HG02798 (cell line): Measurements from ENCODE around the gene MAGEB4.

Source experiments
- ATAC-seq: cut with Tn5 transposase; IDR thresholded peaks from one replicate; pipeline ENCODE4 v1.9.1; 2021; ENCODE audit warnings: mild to moderate bottlenecking; ENCODE audit not compliant: unreplicated experiment, poor library complexity

MAGEB4 gene

DNA sequence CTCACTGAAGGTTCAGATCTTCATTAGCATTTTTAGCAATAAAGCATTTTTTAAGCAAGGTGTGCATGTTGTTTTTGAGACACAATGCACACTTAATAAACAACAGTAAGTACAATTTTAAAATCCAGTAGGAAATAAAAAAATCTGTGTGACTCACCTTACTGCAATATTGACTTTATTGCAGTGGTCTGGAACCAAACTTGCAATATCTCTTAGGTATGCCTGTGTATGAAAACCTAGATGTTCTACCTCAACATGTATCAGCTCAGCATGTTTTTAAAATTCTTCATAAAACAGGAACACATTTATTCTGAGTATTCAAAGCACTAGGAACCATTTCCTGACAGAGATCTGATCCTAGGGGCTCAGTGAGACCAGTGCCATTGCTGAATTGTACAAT, 40.7 kb downstream of the MAGEB4 start:
- ATAC-seq = no peak

DNA sequence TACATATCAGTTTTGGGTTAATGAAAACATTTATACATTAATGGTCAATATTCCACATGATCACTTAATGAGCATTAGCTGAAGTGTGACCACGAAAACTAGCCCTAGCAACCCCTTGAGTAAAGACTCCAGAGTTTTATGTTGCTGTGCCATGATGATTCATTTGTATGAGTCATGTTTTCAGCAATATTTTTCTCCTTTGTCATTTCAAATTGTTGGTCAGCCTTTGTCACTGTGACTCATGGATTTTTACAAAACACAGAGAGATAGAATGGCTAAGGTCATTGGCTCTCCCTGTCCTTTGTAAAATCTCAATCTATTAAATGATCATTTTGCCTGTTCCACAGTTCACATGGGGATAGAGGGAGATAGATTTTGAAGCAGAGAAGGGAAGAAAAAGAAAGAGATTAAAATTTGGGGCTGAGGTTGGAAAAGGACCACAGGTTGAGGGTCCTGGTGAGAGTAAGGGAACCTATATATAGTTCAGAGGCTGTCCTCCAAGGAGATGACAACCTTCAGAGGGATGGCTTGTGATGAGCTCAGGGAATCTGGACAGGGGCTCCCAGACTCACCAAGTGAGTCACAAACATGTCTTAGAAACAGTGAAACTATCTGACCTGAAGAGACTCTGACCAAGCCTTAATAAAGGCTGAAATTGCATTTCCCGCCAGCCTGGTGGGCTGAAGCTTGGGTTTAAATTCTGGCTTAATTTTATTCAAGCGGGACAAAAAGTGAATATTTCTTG, 41.8 kb downstream of the MAGEB4 start:
- ATAC-seq = no peak
